ENCODE data around the gene DNAJA4.

The DNAJA4 gene

DNA sequence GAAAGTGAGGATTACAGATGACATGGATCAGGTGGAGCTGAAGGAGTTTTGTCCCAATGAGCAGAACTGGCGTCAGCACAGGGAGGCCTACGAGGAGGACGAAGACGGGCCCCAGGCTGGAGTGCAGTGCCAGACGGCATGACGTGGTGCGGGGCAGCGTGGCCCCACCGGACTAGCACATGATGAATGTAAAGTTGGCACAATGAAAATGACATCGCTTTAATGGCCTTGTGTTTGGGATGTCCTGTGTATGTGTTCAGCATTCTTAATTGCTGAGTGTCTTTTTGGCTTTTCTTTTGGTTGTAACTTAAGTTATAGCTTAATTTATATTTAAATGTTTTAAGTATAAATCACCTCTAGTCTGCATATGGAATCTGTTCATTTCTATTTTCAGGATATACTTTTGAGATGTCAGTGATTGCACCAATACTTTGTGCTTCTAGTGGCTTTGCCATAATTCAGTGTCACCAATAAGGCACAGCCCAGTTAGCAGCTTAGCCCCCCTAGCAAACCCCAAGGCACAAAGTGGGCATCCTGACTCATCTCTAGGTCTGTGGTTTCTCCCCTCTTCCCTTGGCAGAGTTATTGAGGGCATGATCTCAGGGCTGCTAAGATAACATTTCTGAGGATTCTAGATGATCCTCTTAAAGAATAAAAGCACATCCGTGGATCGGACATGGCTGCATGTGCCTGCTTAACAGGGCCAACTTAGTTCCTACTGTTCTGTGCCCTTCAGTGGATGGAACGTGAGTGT, 16.1 kb downstream of the DNAJA4 start:
- DNase-seq (ENCODE audit: low spot score): no peak

DNA sequence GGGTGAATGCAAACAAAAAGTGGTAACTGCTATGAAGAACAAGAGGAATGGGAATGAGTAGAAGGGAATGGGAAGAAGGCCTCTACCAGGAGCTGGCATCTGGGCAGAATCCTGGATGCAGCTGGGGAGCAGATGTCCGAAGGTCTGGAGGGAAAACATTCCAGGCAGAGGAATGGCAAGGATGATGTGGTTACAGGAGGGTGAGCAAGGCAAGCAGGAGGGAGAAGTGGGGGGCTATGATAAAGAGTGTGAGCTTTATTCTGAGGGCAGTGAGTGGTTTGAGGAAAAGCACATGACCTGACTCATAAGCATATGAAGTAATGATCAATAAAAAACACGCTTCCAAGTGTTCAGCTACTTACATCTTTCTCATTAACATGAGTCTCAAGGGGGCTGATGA, 18.0 kb downstream of the DNAJA4 start:
- no peak for DNase-seq (ENCODE audit: low spot score)

DNA sequence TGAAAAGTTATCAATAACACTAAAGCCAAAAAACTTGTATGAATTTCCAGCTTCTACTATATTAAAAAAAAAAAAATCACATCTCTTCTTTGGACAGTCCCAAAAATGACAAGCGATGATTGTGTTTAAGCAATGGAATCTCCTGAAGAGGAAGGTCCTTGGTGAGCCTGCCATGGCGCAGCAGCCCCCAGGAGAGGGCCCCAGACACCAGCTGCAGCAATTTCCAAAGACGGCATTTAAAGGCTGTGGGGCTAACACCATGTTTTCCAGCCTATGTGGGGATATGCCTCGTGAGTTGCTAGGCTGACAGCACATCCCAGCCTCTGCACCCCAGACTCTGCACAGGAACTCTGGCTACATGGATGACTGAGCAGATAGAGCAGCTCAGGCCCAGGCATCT, 20.4 kb downstream of the DNAJA4 start:
- no peak for DNase-seq (ENCODE audit: low spot score)

DNA sequence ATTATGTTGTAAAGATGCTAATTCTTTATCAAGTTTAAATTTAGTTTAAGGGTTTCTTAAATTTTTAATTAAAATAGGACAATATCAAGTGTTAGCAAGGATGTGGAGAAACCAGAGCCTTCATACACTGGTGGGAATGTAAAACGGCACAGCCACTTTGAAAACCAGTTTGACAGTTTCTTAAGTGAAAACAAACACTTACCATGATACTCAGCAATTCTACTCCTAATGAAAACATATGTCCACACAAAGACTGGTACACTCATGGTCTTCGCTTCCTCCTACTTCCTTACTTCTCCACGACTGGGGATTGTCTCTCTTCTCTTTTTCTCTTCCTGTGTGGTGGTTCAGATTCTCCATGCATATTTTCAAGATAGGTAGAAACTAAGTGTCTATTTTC, 25.9 kb downstream of the DNAJA4 start:
- DNase-seq (ENCODE audit: low spot score): no peak

DNA sequence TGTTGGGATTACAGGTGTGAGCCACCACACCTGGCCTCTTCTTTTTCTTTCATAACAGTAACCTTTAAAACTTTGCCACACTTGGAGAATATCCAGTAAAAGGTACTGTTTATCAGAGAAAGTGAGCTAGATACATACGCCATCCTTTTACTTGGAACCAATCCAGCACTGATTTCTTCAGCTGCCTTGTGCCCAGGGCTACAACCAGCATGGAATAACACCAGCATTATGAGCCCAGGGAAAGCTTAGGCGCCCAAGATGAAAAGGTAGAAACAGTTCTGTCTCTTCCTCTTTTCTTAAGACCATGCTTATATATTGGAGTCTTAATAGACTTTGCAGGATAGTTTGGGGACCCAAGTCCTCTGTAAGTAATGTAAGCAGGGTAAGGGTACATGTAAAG, 26.7 kb downstream of the DNAJA4 start:
- DNase-seq (ENCODE audit: low spot score): no peak

DNA sequence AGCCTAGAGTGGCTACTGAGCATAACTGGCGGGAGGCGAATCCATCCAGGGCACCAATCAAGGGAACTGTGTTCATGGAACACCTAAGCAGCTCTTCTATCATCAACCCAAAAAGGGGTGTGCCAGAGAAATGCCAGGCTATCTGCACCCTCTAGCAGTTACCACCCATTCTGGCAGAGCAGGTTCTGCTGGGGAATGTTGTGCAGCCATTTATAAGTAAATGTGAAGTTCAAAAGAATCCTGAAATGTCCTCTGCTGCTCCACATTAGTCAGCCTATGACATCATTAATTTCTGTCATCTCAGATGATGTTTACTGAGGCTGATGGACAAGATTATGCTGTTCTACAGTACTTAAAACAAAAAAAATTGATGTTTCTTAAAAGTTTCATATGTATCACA, 27.3 kb downstream of the DNAJA4 start:
- DNase-seq (ENCODE audit: low spot score): no peak

DNA sequence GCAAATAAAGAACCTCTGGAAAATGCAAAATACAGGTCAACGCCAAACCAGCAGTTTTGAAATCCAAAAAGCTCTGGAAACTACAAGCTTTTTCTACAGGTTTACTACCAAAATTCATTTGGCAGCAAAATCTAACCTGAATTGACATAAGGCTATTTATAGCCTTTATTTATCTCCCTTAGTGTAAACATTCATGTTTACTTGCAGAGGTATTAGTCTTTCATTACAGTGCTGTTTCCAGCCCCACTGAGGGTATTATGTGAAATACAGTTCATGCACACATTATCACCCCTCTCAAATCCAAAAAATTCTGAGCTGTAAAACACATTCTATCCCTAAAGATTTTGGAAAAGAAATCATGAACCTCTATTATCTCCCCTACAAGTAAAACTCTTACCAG, 27.9 kb downstream of the DNAJA4 start:
- DNase-seq (ENCODE audit: low spot score): no peak

DNA sequence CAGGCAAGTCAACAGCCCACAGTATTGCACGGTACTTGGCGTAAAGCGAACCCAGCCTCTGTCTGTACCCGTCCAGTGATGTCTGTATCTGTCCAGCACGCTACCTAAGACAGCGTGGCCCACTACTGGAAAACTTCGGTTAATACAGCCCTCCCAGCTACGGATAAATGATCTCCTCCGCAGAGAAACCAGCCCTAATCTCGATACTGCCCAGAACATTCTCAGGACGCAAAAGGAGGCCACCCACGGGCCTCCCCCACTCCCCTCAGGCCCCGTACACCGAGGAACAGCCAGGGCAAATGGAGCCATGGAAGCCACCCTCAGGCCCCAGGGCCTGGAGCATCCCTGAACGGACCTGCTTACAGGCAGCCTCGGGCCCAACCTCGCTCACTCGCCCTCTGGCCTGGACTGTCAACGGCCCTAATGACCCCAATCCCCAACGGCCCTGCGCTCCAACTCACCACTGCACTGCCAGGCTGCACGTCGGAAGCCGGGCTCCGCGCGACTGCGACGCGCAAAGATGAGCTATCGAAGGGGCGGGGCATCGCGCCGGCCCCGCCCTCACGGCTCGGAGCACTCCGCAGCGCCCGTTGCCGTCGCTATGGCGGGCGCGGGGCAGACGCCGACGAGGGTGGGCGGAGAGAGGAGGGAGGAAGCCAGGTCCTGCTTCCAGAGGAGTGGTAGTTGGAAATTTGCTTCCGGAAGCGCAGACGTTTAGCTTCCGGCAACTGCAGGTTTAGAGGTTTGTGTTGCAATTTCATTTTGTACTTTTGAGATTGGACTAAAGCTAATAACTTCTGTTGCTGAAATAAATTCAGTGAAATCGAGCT, 35.0 kb downstream of the DNAJA4 start, which contains the start of gene SKIC8:
SKIC8 (minus strand) TSS at position 509 of the 830 bp plus-strand sequence. CDS start 3,923 bp downstream, outside the sequence.
- DNase-seq (ENCODE audit: low spot score): peak; percentile 93

DNA sequence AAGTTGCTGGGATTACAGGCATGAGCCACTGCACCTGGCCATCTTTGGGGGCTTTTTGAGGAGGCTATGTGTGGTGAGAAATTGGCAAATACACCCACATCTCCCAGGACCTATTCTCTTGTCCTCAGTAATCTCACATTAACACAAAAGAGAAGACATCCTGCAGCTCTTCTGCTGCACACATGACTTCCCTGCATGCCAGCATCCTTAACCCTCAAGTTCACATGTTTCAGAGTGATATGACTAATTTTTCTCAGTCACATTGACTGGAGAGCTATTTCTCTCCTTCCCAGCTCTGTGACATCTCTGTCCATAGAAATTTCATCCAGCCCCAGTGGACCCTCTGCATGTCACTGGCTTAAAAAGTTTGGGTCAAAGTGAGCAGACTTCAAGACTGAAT, 37.0 kb downstream of the DNAJA4 start:
- DNase-seq (ENCODE audit: low spot score): peak; percentile 26

DNA sequence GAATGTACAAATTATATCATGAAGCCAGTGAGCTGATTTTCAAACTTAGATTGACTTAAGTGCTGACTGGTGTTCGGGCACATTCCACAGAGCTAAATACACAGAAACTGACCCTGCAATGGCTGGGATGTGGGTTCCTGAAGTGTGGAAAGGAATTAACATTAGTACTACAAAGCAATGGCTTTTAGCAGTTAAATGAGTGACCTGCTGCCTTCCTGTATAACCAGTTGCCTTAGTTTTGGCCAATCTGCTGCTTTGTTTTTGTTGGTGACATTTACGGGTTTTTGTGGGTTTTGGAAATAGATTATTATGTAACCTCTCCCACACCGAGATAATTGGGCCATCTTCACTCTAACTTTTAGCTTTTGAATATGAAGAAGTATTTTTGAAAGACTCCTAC, 37.5 kb downstream of the DNAJA4 start:
- DNase-seq (ENCODE audit: low spot score): no peak

DNA sequence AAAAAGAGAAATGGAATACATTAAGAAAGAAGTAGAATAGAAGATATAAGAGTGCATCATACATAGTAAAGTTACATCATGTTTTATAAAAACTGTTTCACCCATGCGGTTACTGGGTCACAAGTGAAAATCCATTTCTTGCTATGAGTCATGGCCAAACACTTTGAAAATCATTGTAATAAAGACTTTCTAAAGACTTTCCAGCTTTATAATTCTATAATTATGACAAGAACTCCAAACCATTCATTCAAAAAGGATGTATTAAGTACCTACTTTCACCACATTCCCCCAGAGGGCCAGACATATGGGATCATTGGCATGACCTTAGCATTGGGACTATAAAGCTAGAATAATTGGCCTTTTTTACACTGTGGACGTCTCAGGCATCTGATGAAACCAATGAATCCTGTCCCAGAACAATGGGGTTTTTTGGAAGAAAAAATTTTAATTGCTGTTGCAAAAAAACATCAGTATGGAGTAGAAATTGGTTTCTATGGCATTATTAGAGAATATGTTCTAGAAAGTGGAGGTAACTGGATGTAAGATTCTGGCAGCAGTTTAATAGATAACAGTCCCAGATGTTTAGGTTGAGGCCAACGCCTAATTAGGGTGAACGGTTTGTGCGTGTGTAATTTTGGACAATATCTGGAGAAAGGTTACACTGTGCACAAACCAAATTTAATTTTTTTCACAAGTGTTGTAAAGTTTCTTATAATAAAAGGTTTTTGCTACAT, 38.4 kb downstream of the DNAJA4 start:
- peak; percentile 54 for DNase-seq (ENCODE audit: low spot score)

DNA sequence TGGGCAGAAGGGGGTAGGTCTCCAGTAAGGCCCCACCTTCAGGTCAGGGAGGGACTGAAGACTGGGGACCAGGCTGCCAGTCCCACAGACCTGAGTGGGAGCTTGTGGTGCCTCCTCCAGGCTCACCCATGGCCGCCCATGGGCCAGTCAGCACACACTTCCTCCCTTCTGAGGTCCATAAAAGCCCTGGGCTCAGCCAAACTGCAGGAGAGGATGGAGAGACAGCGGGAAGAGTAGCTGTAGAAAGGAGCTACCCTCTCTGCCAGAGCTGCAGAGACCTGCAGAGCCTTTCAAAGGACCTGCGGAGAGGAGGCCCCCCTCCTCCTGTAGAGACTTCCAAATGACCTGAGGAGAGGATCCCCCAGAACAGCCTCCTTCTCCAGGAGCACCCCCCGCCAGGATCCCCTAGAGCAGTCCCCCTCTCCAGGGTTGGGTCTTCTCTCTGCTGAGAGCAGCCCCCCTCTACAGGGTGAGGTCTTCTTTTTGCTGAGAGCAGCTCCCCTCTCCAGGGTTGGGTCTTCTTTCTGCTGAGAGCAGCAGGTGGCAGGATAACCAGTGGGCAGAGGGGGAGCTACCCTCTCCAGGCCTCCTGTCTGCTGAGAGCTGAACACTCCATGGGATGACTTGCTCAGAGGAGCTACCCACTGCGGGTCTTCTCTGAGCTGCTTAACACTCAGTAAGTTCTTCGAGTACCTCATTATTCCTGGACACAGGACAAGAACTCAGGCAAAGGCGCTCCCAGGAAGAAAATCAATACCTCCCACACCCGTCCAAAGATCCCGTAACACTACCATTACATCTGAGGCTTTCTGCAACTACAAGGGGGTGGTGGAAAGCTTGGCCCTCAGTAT, 40.1 kb downstream of the DNAJA4 start:
- no peak for DNase-seq (ENCODE audit: low spot score)

DNA sequence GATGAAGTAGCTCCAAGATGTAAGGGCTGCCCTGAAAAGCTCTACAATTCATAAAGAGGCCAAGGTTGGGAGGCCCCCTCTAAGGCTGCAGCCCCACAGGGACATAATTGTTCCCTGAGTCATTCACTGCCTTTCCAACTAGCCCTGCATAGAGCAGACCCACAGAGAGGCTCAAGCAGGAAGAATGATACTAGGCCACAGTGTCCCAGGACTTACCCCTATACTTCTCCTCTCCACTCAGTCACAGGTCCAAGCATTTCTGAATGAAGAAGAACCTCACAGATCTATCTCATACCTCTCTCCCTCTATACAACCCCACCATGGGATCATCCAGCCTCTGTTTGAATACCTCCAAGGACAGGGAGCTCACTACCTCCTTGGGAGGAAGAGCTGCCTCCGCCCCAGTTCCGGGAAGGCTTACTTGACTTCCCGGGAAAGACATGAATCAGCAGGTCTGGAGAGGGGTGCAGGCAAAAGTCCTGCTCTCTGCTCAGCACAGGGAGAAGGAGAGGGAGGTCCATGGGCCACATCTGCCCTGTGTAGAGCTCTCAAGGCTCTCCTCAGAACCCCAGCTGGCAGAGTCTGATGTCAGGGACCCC, 41.9 kb downstream of the DNAJA4 start:
- no peak for DNase-seq (ENCODE audit: low spot score)

DNA sequence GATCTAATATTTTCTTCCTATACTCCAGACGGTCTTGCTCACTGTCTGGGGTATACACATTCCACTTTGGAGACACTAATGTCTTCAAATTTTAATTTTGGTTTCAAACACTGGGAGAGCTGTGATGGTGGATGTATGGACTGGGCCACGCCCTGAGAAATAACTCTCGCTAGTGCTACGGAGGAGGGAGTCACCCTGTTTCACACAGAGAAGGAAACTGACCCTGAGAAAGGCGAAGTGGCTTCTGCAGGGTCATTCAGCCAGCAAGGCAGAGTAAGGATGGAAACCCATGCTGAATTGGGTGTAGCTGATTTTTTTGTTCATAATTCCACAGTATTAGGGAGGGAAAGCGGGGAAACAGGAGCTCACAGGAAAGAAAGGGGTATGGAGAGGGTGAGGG, 43.6 kb downstream of the DNAJA4 start:
- DNase-seq (ENCODE audit: low spot score): no peak

DNA sequence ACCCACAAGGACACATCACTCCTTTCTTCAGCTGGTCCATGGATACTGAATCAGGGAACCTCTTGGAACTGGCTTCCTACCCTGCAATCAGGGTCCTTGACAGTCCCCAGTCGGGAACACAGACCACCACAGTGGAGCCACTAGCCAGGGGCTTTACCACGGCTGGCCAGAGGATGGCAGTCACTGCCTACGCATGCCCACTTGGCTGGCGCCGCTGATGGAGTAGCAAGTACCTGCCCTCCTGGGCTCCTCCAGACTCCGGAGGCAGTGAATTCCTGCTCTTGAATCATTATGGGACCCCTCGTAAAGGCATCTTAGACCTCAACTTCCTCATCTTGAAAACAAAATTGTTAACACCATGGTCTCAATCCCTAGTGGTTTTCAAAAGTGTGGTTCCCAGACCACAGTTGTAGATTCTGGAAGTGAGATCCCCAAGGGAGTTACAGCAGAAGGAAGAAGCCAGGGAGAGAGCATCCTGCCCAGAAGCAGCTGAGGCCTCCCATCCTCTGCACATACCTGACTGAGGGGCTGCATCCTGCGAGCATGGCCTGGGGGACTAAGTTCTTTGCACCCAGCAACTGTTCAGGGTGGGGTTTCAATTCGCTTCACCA, 44.2 kb downstream of the DNAJA4 start:
- DNase-seq (ENCODE audit: low spot score): peak; percentile 62

DNA sequence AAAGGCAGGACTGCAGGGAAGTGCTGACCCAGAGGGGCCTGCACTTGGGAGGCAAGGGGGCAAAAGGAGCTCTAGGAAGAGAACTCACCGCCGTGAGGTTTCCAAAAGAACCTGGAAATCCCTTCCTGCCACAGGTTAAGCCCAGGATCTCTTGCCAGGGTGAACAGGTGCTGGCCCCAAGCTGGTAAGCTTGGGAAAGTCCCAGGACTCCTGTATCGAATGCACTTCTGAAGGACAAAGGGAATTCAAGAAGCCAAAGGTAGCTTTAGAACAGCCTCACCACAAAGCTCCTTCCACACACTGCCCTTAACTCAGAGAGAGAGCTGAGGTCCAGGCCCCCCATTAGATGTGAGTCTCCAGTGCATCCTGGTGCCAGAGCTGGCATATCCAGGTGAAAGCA, 46.9 kb downstream of the DNAJA4 start:
- DNase-seq (ENCODE audit: low spot score): no peak

DNA sequence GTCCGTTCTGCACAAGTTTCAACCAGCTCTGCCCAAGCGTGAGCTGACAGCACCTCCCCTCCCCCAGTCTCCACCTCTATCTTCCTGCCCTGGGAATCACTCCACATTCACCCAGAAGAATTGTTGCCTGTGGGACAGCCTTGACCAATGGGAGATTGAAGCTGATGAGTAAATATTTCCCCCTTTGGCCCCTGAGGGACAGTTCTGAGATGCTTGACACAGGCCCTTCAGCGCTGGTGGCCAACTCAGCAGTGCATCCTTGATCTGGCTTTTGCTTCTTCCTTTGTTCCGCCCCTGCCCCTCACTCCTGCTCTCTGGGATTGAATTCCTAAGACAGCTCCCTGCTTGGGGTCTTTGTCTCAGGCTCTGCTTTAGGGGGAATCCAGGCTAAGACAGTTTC, 48.2 kb downstream of the DNAJA4 start:
- DNase-seq (ENCODE audit: low spot score): no peak

DNA sequence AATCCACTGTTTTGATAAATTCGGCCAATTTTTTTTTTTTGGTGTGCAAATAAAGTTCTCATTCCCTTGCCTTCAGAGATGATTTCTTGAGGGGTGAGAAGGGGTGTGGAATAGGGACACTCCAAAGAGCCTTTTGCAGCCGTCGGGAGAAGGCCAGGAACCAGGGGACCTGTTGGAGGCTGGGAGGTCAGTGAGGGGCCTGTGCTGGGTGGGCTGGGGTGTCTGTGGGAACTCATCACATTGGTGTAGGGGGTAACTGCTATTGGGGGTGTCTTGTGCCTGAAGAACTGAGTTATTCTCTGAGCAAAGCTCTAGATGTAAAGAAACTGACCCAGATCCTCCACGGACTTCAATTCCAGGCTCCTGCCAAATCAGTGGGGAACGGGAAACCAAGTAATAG, 48.6 kb downstream of the DNAJA4 start:
- no peak for DNase-seq (ENCODE audit: low spot score)

DNA sequence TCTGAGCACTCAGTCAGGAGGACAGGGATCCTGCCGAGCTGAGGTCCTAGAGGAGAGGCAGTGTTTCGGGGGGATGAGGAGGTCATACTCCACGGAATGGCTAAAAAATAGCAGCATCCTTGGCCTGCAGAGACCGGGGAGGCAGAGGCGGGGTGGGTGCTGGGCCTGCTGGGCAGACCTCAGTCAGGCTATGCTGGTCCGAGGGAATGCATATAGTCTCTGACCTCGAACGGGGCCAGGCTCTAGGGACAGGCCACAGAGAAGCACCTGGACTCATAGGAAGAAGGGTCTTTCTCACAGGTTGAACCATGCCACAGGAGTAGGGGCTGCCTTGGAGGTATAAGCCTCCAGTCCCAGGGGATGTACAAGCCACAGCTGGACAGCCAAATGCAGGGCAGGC, 49.0 kb downstream of the DNAJA4 start:
- no peak for DNase-seq (ENCODE audit: low spot score)

DNA sequence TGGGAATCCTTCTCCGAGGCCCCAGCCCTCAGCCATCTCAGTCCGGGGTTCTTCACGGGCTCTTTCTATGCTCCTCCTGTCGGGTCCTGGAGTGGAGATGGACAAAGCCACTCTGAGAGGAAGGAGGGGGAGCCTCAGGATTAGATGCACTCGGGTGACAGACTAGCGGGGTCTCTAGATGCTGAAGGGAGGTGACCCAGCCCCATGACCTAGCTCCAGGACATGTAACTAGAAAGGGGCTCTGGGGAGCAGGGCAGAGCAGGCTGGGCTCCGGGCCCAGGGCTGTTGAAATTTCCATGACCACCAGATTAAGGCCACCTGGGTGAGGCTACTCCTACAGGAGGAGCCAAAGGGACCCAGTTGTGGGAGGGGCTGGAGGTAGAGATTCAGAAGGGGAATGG, 49.8 kb downstream of the DNAJA4 start:
- no peak for DNase-seq (ENCODE audit: low spot score)

DNA sequence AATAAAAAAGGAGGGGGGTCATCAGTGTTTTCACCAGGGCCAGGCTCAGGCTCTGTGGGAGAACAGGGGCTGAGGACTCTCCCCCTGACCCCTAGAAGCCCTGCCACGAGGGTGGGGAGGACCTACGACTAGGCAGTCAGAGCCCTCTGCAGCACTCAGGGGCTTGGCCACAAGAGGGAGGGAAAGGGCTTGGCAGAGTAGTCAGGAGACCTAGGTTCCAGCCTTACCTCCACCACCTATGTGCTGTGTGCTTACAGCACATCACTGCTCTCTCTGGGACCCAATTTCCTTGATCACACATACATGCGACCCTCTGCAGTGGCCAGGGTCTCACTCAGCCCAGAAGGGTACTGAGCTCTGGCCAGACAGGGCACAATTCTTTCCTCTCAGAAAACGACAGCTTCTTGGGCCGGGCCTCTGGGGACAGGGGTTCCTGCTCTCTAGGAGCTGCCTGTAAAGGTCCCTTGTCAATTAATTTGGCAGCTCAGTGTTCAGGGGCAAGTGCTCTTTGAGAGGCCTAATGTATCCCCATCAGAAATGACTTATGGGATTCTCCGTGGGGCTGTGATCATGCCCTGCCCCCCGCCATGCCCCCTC, 51.4 kb downstream of the DNAJA4 start:
- DNase-seq (ENCODE audit: low spot score): no peak
